Stimulated activated CD4-positive, alpha-beta T cell treated with anti-CD3 and anti-CD28 coated beads, Interleukin-4, amount 100 ng/mL, for 1 hour (primary cell): Measurements from ENCODE around the gene CDH15.
A peak's percentile ranks its signal among the peaks of the same experiment; 100 is the strongest.
"Not testable (repeated sequence)": the region's sequence is repeated elsewhere in the genome, so short reads cannot be mapped to it uniquely, and the experiment has no call there.

ENCODE experiments used
- DNase-seq: peaks from one replicate; pipeline ENCODE4 v3.0.0-alpha.2; 2020

Gene CDH15

DNA sequence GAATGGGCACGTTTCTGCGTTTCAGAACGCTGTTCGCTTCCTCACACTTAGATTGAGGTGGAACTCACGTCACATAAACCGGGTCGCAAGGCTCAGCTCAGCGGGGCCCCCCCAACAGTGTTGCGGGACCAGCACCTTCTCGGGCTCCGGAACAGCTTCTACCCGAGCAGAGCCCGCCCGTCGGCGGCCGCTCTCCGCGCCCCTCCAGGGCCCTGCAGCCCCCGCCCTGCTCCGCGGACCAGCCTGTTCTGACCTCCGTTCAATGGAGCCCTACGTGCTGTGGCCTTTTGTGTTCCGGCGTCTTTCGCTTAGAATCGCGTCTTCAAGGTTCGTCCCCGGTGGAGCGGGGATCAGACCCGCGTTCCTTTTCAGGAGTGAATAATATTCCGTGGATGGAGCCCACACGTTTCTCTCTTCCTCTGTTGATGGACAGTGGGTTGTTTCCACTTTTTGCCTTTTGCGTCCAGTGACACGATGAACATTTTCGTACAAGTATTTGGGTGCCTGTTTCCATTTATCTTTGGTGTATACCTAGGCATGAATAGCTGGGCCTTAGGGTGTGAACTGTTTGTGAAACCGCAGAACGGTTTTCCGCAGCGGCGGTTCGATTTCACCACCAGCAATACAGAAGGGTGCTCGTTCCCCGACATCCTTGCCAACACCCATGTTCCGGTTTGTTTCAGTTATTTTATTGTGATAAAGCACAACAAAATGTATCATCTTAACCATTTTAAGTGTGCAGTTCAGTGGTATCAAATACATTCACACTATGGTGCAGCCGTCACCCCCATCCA is 31.1 kb downstream of the CDH15 start:
- no peak for DNase-seq

- DNase-seq: no peak
Measured at GRCh38 chr16:89207993-89208392, 36.4 kb downstream of the CDH15 start.

DNA sequence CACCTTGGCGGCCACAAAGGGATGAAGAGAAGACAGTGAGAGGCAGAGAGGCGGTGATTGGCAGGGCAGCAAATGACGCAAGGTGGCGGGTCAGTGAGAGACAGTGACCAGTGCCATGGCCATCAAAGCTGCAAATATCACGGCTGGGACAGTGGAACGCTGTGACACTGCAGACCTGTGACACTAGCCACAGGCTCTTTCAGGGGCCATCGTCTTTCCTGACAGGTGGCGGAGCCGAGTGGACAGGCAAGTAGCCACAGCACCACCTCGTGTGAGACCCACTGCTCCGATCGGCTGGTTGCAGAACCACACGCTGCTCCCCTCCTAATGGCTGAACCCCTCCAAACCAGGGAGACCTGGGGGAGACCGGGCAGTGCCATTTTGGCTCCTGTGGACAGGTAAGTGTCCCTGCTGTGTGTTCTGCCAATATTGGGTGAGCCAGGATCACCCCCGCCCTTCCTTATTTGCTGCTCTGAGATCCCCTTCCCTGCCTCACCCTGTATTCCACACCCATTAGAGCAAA is 38.0 kb downstream of the CDH15 start:
- DNase-seq: no peak

GRCh38 chr16:89210165-89210903 is 38.8 kb downstream of the CDH15 start:
- DNase-seq: no peak

DNA sequence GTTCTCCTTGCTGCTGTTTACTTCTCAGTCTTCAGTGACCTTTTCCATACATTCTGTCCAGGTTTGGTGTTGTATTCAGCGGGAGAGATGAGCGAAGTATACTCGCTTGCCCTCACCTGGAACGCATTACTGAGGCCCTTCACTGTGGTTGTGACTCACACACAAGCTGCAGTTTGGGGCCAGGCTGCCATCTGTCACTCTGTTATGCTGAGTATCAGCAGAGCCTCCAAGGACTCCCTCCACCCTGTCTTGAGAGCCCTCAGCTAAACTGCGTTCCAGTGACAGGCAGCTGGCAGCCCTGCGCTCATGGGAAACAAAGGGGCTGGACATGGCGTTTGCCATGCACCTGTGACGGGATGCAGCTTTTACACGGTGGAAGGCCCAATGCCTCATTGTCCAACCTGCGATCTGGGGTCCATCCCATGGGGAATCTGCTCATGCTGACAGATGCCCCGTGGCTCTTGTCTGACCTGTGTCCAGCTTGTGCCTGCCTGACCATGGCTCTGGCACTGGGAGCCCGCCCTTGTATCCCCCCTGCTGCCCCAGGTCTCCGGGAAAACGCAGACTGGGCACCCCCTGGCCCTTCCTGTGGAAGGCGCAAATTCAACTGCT is 39.5 kb downstream of the CDH15 start:
- DNase-seq: no peak

GRCh38 chr16:89216315-89217137 is 45.0 kb downstream of the CDH15 start:
- peak; percentile 81 for DNase-seq

- no peak for DNase-seq
Measured at GRCh38 chr16:89217138-89217387, 45.5 kb downstream of the CDH15 start.

GRCh38 chr16:89217388-89218191 is 46.0 kb downstream of the CDH15 start, which contains the start of gene ZNF778:
Gene ZNF778 (plus strand): TSS chr16:89217703. CDS start chr16:89221128, 3,425 bp downstream.
- DNase-seq: peak; percentile 80

- no peak for DNase-seq
Measured at GRCh38 chr16:89219365-89219764, 47.8 kb downstream of the CDH15 start.

DNA sequence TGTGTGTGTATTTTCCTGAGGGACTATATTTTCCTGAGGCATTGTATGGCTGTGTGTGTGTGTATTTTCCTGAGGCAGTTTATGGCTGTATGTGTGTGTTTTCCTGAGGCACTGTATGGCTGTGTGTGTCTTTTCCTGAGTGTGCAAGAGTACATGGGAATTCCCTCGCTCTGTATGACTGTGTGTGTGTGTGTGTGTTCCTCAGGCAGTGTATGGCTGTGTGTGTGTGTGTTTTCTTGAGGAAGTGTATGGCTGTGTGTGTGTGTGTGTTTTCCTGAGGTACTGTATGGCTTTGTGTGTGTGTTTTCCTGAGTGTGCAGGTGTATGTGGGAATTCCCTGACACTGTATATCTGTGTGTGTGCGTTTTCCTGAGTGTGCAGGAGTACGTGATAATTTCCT is 50.1 kb downstream of the CDH15 start:
- no peak for DNase-seq

GRCh38 chr16:89222931-89223330 is 51.4 kb downstream of the CDH15 start:
- DNase-seq: no peak

DNA sequence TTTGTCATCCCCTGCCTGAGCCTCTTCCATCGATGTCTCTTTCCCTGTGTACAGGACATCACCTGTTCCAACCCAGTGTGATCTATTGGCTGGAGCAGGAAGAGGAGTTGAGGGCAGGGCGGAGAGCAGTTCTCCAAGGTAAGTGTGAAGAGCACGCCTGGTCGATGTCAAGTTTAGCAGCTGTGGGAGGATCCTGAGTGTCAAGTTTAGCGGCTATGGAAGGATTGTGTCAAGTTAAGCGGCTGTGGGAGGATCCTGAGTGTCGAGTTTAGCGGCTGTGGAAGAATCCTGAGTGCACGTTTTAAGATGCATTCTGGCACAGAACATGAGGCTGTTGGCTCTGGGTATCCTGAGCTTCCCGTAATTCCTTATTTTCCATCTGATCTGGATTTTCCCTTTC is 53.1 kb downstream of the CDH15 start:
- DNase-seq: no peak

DNA sequence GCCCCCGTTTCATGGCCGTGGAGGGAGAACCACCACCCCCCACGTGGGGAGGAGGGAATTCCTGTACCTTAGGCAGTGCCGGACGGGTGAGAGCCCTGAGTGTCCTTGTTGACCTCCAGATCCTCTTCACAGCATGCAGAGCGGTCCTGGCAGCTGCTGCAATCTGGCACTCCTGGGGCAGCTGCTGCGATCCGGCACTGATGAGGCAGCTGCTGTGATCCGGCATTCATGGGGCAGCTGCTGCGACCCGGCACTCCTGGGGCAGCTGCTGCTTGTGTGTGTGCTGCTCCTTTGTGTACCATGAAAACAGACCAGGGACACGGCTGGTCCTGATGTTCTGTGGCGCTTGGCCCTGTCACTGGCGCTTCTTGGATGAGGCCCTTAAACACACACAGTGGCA is 58.7 kb downstream of the CDH15 start:
- DNase-seq: no peak

GRCh38 chr16:89232107-89232506 is 60.6 kb downstream of the CDH15 start:
- DNase-seq: no peak

DNA sequence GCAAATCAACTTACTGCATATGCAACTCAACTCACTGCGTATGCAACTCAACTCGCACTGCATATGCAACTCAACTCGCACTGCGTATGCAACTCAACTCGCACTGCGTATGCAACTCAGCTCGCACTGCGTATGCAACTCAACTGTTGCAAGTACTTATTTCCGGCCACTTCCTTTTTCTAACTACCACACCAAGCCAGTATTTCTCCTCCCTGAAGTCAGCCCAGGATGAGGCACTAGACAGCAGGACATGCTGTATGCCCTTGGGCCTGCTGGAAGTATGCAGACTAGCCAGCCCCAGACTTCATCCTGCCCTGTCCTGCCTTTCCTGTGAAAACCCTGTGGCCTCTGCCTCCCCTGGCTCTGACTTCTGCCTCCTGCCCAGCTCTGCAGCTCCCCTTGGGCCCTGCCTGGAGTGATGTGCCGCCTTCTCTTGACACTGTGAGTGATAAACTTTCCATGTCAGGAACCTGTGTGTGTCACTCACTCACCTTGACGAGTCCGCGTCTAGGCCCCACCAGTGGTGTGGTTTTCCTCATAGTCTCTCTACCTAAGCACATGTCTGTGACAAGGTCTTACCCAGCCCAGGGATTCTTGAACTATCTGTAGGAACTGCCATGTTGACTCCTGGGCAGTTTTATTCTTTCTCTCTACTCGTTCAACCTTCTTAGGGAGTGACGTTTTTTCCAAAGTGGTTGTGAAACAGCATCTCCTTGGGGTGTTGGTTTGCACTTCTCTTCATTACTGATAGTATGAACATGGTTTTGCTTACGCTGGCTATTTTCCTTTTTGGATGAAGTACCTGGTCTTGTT is 62.3 kb downstream of the CDH15 start:
- no peak for DNase-seq

DNA sequence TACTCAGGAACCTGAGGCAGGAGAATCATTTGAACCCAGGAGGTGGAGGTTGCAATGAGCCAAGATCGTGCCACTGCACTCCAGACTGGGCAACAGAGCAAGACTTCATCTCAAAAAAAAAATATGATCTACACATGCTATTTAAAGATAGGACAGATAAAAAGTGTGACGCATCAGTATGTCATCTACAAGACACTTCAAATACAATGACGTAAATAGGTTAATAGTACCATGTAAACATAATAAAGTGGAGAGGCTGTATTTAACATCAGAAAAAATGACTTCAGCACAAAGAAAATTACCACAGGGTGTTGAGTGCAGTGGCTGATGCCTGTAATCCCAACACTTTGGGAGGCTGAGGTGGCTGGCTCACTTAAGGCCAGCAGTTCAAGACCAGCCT is 66.2 kb downstream of the CDH15 start:
- no peak for DNase-seq

GRCh38 chr16:89241187-89242007 is 69.8 kb downstream of the CDH15 start:
- peak; percentile 69 for DNase-seq

DNA sequence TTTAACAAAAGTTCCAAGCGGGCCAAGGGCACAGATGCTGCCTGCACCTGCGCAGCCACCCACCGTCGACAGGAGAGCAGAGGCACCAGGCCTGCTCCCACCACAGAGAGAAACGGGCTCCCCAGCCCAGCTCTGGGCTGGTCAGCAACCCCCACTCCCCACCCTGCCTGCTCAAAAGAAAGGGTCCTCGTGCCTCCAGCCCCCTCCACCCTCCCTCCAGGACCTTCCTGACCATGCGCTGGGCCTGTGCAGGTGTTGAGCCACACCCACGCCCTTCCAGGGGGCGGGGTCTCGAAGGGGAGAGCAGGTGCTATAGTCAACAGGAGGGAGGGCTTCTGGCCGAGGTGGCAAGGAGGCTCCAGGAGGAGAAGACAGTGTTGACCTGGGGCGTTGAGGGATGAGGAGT is 71.2 kb downstream of the CDH15 start:
- no peak for DNase-seq

GRCh38 chr16:89243664-89244063 is 72.1 kb downstream of the CDH15 start:
- no peak for DNase-seq

DNA sequence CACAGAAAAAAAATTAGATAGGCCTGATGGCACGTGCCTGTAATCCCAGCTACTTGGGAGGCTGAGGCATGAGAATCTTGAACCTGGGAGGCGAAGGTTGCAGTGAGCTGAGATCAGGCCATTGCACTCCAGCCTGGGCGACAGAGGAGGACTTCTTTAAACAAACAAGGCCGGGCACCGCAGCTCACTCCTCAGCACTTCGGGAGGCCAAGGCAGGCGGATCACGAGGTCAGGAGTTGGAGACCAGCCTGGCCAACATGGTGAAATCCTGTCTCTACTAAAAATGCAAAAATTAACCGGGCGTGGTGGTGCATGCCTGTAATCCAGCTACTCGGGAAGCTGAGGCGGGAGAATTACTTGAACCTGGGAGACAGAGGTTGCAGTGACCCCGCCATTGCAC is 72.7 kb downstream of the CDH15 start:
- DNase-seq: not testable (repeated sequence)
